ENCODE measurements around the gene TOB1. TPM values are rescaled to one million over a fixed set of nuclear protein-coding genes. Genes with fewer than 3 reads are reported as not detected.

Gene TOB1
- total and polyA plus RNA-seq, 9 of the 15 experiments (the other 6 are each of a cell fraction or from before 2014, with no cell fraction given) = 4.8 to 63.7 (median 13.2) TPM

DNA sequence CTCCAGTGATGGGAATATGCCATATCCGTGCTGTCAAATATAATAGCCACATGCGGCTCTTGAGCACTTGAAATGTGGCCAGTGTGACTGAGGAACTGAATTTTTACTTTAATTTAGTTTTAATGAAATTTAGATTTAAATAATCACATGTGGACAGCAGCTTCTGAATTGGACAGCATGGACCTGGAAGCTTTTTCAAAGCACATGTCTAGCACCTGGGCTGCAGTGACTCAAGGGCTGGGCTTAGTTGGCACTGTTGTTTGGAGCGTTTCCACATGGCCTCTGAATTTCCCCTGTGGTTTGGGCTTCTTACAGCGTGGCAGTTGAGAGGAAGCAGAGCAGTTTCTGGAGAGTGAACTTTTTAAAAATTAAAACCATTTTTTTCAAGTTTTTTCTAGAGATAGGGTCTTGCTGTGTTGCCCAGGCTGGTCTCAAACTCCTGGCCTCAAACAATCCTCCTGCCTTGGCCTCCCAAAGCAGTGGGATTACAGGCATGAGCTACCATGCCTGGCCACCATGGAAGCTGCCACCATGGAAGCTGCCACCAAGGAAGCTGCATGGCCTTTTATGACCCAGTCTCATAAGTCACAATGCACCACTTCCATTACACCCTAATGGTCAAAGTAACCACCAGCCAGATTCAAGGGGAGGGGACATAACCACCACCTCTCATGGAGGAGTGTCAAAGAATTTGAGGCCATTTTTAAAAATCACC is 6.7 kb upstream of the TOB1 start:
- CTCF ChIA-PET (ENCODE audit: low intra/inter-chr PET ratio) = no interaction called here
- FAIRE-seq = no peak

DNA sequence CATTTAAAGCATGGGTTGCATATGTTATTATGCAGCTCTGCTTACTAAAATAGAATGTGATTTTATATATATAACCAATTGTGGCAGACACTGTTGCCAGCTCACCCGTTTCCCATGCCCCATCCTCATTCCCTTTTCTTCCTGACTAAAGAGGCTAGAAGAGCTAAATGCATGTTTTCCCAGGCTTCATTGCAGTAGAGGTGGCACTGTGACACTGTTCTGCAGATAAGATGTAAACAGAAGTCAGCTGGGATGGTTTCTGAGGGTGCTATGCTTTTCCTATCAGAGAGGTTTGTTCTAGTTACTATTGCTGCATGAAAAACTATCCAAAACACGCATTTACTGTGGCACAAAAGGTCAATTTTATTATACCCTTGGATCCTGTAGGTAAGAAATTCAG is 5.7 kb upstream of the TOB1 start:
- intact Hi-C loops (cut with micrococcal nuclease) (no loop called here), in situ Hi-C loops (cut with MboI) (no loop called here)
- peaks cover 6 to 10% of the 10 kb centered on the region in 2 experiments; a peak in 3 of 5 replicates for H3K4me1 ChIP-seq (replicated peaks in 1 of 2; ENCODE audit: control insufficient read depth in 2 of 2, insufficient read depth in 2 of 2, low read length in 2 of 2)
- no peak overlapping the region for H3K27ac ChIP-seq (ENCODE audit: extremely low read depth, low read depth, low read length)
- DNase-seq (ENCODE audit: extremely low read depth in 1 of 4, low spot score in 3 of 4) (no peak), FAIRE-seq (no peak), ATAC-seq (no peak)
- no TSS peak for BruUV-seq (replicated peaks)
- no peaks in the 10 kb centered on the region for H3K36me3 ChIP-seq (ENCODE audit: control insufficient read depth, insufficient read depth, low read length)
- H3K4me3 ChIP-seq = no peak overlapping the region
- H4K20me1 ChIP-seq (replicated peaks; ENCODE audit: control insufficient read depth, insufficient read depth, low read length) = no peaks in the 10 kb centered on the region
- H3K9me3 ChIP-seq (replicated peaks; ENCODE audit: control insufficient read depth, insufficient read depth, low read depth, low read length) = no peaks in the 10 kb centered on the region
- CTCF ChIA-PET (ENCODE audit: low intra/inter-chr PET ratio) = no interaction called here
- H3K9ac ChIP-seq (ENCODE audit: insufficient read depth in 1 of 2, low read depth in 2 of 2, low read length in 2 of 2) = no peak overlapping the region
- no peak overlapping the region for H2AFZ ChIP-seq (ENCODE audit: low read depth, low read length)
- POLR2A ChIA-PET = interaction anchor here (0.9 to 1.2 kb wide), 2 partner anchors 12 to 116 kb away, joined by 3 to 5 read pairs; no protein-coding TSS in a partner anchor
- no peak overlapping the region for H3K4me2 ChIP-seq (ENCODE audit: insufficient read depth, low read length)
- 31% methylated on average over 2 of the region's 2 CpGs for WGBS (ENCODE audit: insufficient coverage, low coverage, missing lambda C conversion rate)
- TF ChIP-seq MXI1 (IDR thresholded peaks at IDR 0.05; ENCODE audit: low read depth, low read length) (no peak), PCBP1 (IDR thresholded peaks at IDR 0.05; ENCODE audit: low read depth, low read length, poor library complexity, severe bottlenecking) (no peak), ZNF75A (CRISPR knock-in tag; IDR thresholded peaks at IDR 0.05) (no peak), ZNF766 (CRISPR knock-in tag; conservative IDR thresholded peaks at IDR 0.05) (peak; percentile 59; the same call in 1 of the 2 replicates)
- no peaks in the 10 kb centered on the region for H3K27me3 ChIP-seq (ENCODE audit: control insufficient read depth in 2 of 2, insufficient read depth in 2 of 2, low read length in 2 of 2)
- H3K9me1 ChIP-seq (ENCODE audit: control insufficient read depth, insufficient read depth, low read length) = no peaks in the 10 kb centered on the region
- H3K79me2 ChIP-seq (ENCODE audit: control insufficient read depth, insufficient read depth, low read length) = peaks cover 2% of the 10 kb centered on the region; the same call in 1 of the 3 replicates

More for the DNA sequence above, 6.7 kb upstream of the TOB1 start:
- ATAC-seq = no peak
- peaks cover 0 to 10% of the 10 kb centered on the region in 2 experiments; a peak in 1 of 5 replicates for H3K4me1 ChIP-seq (replicated peaks in 1 of 2; ENCODE audit: control insufficient read depth in 2 of 2, insufficient read depth in 2 of 2, low read length in 2 of 2)
- TF ChIP-seq SREBF2 (CRISPR knock-in tag; IDR thresholded peaks at IDR 0.05) = no peak
- TF ChIP-seq RBM25 (IDR thresholded peaks at IDR 0.05; ENCODE audit: low read depth, low read length, severe bottlenecking) = peak; percentile 33
- TF ChIP-seq BCOR (IDR thresholded peaks at IDR 0.05) = peak; percentile 26; the same call in 1 of the 2 replicates
- no peak for TF ChIP-seq KAT2B (IDR thresholded peaks at IDR 0.05; ENCODE audit: low read depth, low read length)
- peak; percentile 92 for TF ChIP-seq ZNF121 (CRISPR knock-in tag; conservative IDR thresholded peaks at IDR 0.05)
- no peak overlapping the region; a peak in 1 of 4 replicates for H3K9ac ChIP-seq (ENCODE audit: insufficient read depth in 1 of 2, low read depth in 2 of 2, low read length in 2 of 2)
- no peak overlapping the region for H3K27ac ChIP-seq (ENCODE audit: extremely low read depth, low read depth, low read length)
- H3K9me1 ChIP-seq (ENCODE audit: control insufficient read depth, insufficient read depth, low read length) = no peaks in the 10 kb centered on the region
- H3K79me2 ChIP-seq (ENCODE audit: control insufficient read depth, insufficient read depth, low read length) = 0 out of 3 replicates have a peak, but pooled peaks cover 2% of the 10 kb centered on the region
- H3K36me3 ChIP-seq (ENCODE audit: control insufficient read depth, insufficient read depth, low read length) = no peaks in the 10 kb centered on the region
- H2AFZ ChIP-seq (ENCODE audit: low read depth, low read length) = peak overlapping the region; percentile 47; the same call in 1 of the 2 replicates
- H3K4me2 ChIP-seq (ENCODE audit: insufficient read depth, low read length) = no peak overlapping the region
- no peaks in the 10 kb centered on the region for H3K9me3 ChIP-seq (replicated peaks; ENCODE audit: control insufficient read depth, insufficient read depth, low read depth, low read length)
- no peaks in the 10 kb centered on the region for H4K20me1 ChIP-seq (replicated peaks; ENCODE audit: control insufficient read depth, insufficient read depth, low read length)
- H3K27me3 ChIP-seq (ENCODE audit: control insufficient read depth in 2 of 2, insufficient read depth in 2 of 2, low read length in 2 of 2) = no peaks in the 10 kb centered on the region
- BruUV-seq (replicated peaks) = no TSS peak
- in situ Hi-C loops (cut with MboI) (no loop called here), intact Hi-C loops (cut with micrococcal nuclease) (no loop called here)
- DNase-seq (ENCODE audit: extremely low read depth in 1 of 4, low spot score in 3 of 4) = no peak
- no peak overlapping the region for H3K4me3 ChIP-seq
- POLR2A ChIA-PET = interaction anchor here (0.7 to 1.2 kb wide), 2 partner anchors 11 to 34 kb away, joined by 3 to 5 read pairs; no protein-coding TSS in a partner anchor
- WGBS (ENCODE audit: insufficient coverage, low coverage, missing lambda C conversion rate) = 50% methylated on average over 4 of the region's 4 CpGs

Measured in K562 (cell line).